ENCODE data around the gene COL9A3. TPM values are rescaled to one million over a fixed set of nuclear protein-coding genes. Genes with fewer than 3 reads are reported as not detected.

The COL9A3 gene
- polyA plus RNA-seq (ENCODE audit: insufficient read length in 12 of 12) = 10 to 100 TPM in 7 of 12 donors, 1 to 10 TPM in 4, not detected in 1; 4.5 to 24.9 (median 11.0) TPM
- long read RNA-seq, donor 1, partial matches to known transcripts = 0 of 4 reads
- long read RNA-seq, donor 1, other reads (novel, unspliced or antisense) = 0 of 4 reads
- long read RNA-seq, donor 2, partial matches to known transcripts = 0 of 1 reads
- long read RNA-seq, donor 2, other reads (novel, unspliced or antisense) = 0 of 1 reads
- long read RNA-seq, donor 3 = 0 reads
- long read RNA-seq, donor 4, partial matches to known transcripts = 0 of 2 reads
- long read RNA-seq, donor 4, other reads (novel, unspliced or antisense) = 0 of 2 reads
- long read RNA-seq, donor 5, partial matches to known transcripts = 0 of 1 reads
- long read RNA-seq, donor 5, other reads (novel, unspliced or antisense) = 0 of 1 reads
- long read RNA-seq, donor 6, partial matches to known transcripts = 0 of 1 reads
- long read RNA-seq, donor 6, other reads (novel, unspliced or antisense) = 0 of 1 reads
- long read RNA-seq, donor 7, partial matches to known transcripts = 0 of 2 reads
- long read RNA-seq, donor 7, other reads (novel, unspliced or antisense) = 0 of 2 reads
- long read RNA-seq, donor 8, partial matches to known transcripts = 0 of 2 reads
- long read RNA-seq, donor 8, other reads (novel, unspliced or antisense) = 0 of 2 reads
- long read RNA-seq, donor 9, partial matches to known transcripts = 0 of 3 reads
- long read RNA-seq, donor 9, other reads (novel, unspliced or antisense) = 0 of 3 reads
- long read RNA-seq, donor 10 = 0 reads
- long read RNA-seq, donor 11, partial matches to known transcripts = 13 of 16 reads
- long read RNA-seq, donor 11, other reads (novel, unspliced or antisense) = 0 of 16 reads

DNA sequence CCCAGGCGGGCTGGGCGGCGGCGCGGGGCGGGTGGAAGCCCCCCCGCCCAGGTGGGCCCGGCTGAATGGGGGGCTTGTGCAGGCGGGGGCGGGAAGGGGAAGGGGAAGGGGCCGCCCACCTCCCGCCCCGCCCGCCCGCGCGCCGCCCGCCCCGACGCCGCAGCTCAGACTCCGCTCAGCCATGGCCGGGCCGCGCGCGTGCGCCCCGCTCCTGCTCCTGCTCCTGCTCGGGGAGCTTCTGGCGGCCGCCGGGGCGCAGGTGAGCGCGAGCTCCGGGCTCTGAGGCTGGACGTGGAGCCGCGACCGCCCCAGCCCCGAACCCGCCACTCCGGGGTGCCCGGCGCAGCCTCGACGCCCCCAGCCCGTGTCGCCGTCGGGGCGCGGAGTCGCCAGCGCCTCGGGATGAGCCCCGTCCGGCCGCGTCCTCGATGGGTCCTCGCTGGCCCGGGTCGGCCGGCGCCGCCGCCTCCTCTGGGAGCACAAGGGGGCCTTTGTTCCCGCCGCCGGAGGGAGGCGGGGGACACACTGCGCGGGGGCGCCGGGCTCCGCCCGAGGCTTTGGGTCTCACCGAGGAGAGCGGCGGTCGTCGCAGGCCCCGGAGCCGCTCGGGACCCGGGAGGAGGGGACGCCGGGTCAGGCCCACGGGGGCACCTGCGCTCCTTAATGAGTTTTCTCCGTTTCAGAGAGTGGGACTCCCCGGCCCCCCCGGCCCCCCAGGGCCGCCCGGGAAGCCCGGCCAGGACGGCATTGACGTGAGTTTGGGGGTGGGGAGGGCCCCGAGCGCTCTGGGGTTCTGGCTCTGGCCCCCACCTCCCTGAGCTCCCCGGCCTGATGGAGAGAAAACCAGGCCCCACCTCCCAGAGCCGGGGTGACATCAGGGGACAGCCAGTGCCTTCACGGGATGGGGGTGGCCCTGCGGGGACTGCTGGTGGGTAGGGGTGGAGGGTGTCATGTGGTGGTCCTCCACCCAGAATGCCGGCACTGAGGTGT is at the start of gene COL9A3:
Gene COL9A3 (plus strand): TSS at position 167 of the 990 bp plus-strand sequence. CDS start 15 bp downstream, at position 182.
- DNase-seq = no peak

DNA sequence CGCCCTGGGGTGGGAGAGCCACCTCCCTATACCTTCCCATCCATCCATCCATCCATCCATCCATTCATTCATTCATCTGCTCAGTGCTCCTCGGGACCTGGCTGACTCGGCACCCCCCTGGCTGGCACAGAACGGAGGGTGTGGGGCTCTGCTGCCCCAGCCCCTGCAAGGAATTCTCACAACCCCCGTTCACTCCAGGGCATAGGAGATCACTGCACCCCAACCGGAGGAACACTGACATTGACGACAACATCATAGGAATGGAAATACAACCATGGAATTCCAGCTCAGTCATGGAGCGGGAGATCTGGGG is 48.7 kb upstream of the COL9A3 start:
- DNase-seq = no peak

DNA sequence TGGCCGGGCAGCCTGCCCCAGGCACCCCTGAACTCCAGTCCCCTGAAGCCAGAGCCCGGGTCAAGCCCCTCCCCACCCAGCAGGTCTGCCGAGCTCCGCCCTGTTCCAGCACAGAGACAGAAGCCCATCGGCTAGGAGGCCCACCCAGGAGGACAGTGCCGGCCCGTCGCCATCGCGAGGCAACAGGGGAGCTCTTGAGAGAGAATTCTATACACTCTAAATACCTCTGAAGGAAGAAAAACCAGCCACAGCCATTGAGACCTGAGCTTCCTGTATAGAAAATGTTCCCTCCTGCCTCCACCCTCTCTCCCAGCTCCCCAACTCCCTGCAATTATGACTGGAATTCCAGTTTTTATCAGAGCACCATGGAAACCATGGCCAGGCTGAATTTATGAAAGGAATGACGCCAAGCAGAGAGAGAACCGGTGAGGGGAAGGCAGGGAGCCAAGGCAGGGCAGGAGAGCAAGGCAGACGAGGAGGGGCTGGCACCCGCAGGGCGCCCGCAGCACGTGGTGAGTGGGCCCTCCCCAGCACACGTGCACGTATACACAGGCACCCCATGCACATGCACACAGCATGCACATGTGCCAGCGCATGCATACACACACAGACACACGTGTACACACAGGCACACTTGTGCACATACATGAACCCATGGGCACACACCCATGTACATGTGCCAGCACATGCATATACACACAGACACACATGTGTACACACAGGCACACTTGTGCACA is 48.1 kb upstream of the COL9A3 start:
- no peak for DNase-seq

DNA sequence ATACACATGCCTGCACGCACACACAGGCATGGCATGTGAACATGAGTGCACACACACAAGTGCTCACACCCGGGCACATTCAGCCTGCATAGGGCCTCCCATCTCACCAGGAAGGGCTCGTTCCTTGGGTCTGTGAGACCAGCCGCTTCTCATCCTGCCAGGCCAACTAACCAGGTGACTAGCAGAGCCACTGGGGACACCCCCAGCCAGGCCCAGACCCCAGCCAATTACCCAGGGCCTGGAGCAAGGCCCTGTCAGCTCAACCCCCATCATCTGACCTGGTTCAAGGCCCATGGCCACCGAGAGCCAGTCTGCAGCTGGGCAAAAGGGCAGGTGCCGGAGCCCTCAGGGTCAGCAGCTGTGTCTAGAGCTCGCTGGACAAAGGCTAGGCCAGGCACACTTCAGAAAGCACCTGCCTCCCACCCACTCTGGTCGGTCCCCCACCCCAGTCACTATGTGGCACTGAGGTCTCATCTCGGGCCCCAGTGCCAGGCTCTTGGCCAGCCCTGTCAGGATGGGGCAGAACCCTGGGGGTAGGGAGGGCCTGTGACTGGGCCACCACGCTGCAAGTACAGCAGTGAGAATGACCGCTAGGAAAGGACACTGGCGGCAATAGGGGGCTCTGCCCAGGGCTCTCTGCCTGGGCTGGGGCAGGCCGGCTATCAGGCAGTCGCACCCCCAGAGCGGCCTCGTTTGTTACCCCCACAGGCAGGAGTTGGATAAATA is 47.3 kb upstream of the COL9A3 start:
- DNase-seq = no peak

DNA sequence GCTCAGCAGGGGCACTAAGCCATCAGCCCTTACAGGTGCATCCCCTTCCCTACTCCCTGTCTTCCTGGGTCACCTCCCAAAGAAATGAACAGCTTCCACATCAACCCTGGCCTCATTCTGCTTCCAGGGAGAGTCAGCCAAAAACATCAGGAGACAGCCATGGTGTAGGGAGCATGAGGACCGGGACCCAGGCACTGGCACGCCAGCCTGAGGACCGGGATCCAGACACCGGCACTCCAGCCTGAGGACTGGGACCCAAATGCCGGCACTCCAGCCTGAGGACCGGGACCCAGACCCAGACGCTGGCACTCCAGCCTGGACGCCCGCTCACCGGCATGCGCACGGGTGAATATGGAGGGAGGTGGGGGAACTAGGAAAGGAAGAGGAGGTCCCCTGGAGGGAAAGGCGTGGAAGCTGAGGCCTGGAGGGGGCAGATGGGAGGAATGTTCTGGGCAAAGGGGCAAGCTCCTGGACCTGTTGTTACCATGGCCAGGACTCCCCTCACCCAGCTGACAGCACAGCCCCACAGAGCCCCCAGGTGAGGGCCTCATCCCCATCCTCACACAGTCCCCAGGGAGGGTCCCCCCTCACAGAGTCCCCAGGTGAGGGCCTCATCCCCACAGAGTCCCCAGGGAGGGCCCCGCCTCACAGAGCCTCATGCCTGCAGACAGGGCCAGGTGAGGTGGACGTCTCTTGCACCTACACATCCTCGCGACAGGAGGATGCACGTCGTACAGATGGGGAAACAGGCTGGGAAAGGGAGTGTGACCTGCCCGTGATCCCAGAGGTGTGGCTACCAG is 46.5 kb upstream of the COL9A3 start:
- DNase-seq = no peak

DNA sequence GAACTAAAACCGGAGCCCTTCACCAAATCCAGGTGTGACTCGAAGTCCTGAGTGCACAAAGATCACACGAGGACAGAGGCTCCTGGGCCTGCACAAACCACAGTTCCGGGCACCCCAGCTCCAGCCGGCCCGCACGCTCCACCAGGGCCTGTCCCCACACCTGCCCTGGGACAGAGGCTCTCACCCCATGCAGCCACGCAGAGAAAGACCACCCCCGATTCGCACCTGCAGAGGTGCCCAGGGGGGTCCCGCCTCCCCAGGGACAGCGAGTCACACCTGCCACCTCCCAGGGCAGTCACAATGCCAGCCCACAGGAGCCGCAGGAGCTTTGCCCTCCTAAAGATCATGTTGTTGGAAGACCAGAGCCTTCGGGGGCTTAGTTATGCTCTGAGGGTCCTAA is 45.9 kb upstream of the COL9A3 start:
- no peak for DNase-seq

DNA sequence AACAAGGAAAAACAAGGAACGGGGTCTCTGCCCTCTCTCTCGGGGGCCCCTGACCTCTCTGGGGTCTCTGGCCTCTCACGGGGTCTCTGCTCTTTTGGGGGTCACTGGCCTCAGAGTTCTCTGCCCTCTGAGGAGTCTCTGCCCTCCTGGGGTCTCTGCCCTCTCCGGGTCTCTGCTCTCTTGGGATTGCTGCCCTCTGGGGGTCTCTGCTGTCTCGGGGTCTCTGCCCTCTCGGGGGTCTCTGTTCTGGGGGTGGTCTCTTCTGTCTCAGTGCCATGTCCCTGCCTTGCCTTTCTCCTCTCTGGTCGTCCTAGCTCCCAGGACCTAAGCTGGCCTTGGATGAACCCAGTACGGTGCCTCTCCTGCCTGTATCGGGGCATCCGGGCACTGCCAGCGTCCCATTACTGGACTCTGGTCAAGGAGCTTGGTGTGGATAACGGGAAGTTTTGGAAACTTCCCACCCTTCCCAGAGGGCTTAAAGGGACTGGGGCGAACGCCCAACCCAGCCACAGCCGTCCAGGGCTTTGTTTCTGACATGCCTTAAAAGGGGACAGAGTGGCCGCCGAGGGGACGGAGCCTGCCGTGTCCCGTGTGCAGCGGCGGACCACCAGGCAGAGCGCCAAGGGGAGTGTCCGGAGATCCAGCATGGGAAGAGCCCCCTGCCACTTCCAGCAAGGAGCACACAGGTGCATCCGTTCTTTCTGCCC is 45.3 kb upstream of the COL9A3 start:
- no peak for DNase-seq

DNA sequence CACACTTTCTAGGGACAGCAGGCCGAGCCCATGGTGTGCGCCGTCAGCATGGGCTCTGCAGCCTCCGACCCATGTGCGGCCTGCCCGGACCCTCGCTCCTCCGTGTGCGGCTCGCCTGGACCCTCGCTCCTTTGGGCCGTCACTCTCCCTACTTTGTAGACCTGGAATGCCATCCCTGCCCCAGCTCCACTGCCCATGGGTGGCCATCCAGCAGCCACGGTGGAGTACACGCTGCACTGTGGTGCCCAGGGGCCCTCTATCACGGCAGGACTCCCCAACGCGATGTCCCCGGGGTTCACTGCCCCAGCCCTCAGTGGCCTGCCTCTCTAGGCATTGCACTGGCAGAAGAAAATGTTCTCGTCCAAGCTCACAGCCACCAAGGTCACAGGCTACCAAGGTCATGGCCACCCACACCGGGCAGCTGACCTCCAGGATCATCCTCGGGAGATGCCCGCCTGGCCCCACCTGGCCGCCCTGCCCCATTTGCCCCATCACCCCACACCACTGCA is 44.7 kb upstream of the COL9A3 start:
- DNase-seq = no peak

DNA sequence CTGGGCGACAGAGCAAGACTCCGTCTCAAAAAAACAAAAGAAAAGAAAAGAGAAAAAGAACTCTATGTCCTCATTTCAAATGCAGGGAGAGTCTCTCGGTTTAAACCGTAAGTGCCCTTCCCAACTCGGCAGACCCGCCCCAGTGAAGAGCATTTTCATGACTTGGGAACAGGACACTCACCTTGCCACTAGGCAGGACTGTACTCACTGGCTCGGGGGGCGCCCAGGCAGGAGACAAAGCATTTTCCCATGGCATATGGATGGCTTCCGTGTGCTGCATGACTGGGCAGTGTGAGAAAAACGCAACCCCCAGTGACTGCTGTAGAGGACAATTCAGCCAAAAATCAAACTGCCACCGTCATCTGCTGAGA is 44.2 kb upstream of the COL9A3 start:
- no peak for DNase-seq

DNA sequence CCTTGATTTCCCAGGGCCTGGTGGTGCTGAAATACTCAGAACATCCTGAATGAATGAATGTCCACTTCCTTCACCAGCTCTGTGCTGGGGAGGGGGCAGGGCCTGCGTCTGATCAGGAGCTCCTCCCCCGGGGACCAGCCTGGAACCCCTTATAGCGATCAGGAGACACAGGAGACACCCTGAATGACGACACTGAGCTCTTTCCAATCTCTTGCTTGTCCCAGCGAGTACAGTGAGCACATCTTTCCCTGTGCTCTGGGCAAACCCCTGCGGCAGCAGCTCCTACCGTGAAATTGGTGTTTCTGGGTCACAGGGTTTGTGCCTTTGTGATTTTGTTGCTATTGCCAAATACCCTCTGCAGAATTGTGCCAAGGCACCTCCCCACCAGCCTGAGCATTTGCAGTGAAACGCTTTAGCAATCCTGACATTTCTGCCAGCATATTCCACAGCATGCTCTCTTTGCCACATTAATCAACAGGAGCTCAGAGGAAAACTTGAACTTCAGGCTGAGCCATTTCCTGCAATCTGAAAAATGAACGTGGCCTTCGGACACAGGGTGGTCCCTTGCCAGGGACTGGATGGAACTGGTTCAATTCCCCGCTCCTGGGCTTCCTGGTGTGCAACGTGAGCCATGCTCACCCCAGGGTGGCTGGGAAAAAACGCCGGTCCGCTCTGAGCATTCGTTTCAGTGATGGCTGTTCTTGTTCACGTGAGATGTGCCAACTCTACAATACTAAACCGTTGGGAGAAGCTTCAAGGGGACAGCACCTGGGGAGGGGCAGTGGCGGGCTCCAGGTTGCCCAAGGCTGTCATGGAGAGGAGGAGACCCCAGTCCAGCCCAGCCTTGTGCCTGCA is 43.6 kb upstream of the COL9A3 start:
- no peak for DNase-seq

DNA sequence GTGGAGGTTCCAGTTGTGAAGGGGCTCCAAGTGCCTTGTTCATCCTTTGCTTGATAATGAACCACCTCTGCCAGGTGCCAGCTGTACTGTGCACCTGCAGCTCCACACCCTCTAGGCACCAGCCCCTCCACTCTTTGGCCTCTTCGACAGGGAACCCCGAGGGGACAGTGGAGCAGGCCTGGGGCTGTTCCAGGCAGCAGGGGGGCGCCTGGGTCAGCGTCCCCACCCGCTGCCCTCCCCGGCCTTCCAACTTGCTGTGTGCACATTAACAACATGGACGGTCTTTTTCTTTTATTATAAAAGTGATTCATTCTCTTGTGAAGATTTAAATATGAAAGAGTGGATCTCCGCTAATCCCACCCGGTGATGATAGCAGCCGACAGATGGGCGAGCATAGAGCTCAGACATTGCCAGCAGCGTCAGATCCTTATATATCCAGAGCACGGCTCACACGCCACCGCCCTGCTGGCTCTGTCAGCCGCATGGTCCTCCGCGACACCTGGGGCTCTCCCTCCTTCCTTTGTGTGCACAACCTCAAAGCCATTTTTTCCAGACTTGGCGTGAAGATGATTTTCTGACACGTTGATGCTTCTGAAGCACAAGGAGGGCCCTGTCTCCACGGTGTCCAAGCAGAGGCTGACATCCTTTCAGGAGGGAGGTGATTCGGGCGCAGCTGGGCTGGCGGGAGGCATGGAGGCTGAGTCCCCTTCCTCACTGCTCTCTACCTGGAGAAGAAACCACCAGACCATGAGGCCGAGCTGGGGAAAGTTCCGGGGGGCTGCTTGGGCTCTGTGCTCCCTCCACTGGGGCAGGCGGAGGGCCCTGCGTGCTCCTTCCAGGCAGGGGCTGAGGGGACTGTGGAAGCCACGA is 42.8 kb upstream of the COL9A3 start:
- DNase-seq = no peak

DNA sequence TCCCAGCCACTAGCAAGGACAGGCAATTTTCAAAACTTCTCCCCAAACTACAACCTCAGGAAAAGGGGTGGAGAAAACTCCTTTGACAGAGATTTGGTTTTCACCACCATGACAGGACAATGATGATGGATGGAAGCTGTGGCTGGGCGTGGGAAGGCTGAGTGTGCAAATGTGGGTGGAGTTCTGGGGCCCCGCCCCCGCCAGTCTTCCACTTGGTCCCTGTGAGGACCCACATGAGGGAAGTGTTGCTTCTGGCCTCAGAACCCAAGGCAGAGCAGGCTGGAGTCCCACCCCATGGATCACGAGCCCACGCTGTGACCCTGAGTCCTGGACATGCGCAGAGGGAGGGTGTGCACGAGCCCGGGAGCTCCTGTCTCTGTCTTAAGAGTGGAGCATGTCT is 42.1 kb upstream of the COL9A3 start:
- DNase-seq = no peak

DNA sequence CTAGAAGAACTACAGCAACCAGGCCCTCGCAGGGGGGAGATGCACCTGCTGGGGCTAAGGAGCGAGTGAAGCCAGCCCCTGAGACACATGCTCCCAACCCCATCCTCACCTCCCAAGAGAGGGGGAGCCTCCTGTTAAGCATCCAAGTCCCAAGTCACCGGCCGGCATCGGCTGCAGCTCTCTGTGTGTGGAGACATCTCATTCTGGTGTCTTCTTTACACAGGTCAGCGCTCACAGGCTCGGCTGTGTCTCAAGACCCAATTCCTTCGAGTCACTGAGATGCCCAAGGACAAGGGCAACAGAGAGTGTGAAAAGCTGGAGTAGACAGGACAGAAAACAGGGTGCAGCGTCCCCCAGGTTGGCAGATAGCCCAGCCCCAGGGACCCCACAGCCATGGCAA is 41.6 kb upstream of the COL9A3 start:
- no peak for DNase-seq

DNA sequence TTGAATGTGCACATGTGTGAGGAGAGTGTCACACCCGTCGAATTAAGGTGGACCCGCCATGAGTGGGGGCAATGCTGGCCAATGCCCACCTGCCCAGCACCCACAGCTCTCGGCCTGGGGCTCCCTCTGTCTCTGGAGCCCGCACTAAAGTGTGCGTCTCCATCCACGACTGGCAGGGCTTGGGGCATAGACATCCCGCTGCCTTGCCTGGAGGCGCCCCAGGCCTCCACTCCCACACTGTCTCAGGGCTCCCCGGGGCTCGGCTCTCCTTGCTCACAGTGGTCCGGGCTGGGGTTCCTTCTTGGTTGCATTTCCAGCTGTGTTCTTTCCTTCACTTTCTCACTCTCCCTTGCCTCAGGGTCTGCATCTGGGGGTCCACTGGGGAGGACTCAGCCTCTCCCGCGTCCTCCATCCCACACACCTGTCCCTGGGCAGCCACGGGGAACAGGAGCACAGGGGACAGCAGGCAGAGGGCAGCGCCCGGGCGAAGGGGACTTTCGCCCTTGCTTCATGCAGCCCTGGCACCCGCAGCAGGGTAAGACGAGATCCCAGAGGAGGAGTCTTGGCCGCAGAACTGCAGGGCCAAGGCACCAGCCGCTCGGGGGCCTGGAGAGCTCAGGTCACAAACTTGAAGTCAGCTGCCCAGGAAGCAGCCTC is 40.7 kb upstream of the COL9A3 start:
- DNase-seq = no peak

DNA sequence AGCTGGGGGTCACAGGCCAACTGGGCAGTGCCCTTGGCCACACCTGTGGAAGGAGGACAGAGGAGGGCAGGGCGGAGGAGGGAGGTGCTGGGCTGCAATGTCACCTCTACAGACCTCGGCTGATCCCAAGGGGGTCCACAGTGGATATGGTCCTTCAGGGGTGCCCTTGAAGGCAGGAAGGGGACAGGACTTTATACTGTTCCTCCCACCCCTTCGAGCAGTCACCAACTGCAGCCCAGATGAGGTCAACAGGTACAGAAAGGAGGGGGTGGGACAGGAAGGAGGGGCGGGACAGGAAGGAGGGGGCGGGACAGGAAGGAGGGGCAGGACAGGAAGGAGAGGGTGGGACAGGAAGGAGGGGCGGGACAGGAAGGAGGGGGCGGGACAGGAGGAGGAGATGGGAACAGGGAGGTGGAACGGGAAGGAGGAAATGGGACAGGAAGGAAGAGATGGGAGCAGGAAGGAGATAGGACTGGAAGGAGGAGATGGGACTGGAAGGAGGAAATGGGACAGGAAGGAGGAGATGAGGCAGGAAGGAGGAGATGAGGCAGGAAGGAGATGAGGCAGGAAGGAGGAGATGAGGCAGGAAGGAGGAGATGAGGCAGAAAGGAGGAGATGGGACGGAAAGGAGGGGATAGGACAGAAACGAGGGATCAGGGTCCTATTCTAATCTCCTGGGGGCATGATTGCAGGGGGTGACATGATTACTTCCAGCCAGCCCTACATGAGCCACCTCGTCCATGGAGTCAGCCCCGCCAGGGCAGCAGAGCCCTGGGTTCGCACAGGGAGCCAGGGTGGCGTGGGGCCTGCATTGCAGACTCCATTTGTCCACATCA is 39.9 kb upstream of the COL9A3 start:
- no peak for DNase-seq

Measured in muscle of arm (tissue), 14 donors.